RWPE1 (cell line): ENCODE results near the gene ACAD11.

Experiments used
- CTCF ChIA-PET: fragments of 350-600 bp; sonication (Branson Sonifier 250); formaldehyde crosslinking; extraction: SDS; loops from one replicate; lab custom pipeline; 2021; lab: Yijun Ruan, JAX
- POLR2A ChIA-PET: fragments of 400-600 bp; formaldehyde crosslinking; extraction: SDS; loops from one replicate; lab custom pipeline; 2020; ENCODE audit warnings: antibody characterized with exemption; ENCODE audit not compliant: low non-redundant PET; lab: Yijun Ruan, JAX
- DNase-seq: peaks from one replicate; pipeline ENCODE4 v3.0.0; 2012; ENCODE audit warnings: low spot score
- H3K27ac ChIP-seq: fragments of 450-650 bp; 2 replicates; pipeline ENCODE4 v1.5.1; 2017
- CTCF ChIP-seq: fragments of 450-650 bp; conservative IDR thresholded peaks from 2 replicates; pipeline ENCODE4 v1.5.1; 2017; ENCODE audit warnings: low read depth, mild to moderate bottlenecking

ACAD11 gene

GRCh38 chr3:132598181-132598580, 61.4 kb downstream of the ACAD11 start:
- no peak for DNase-seq
- CTCF ChIA-PET = no interaction called here
- H3K27ac ChIP-seq = no peak overlapping the region
- POLR2A ChIA-PET = no interaction called here
- TF ChIP-seq CTCF = no peak

- POLR2A ChIA-PET = no interaction called here
- no peak overlapping the region for H3K27ac ChIP-seq
- CTCF ChIA-PET = interaction anchor here (0.7 kb wide), 2 partner anchors 18 to 48 kb away, joined by 3 read pairs; no protein-coding TSS in a partner anchor
- no peak for TF ChIP-seq CTCF
- DNase-seq = no peak
Measured at GRCh38 chr3:132597660-132598059, 61.9 kb downstream of the ACAD11 start.

- no peak within 1 kb of the TSS for H3K27ac ChIP-seq
- TF ChIP-seq CTCF = no peak
- POLR2A ChIA-PET = no interaction called here
- CTCF ChIA-PET = interaction anchor here (0.7 kb wide), 3 partner anchors 17 to 49 kb away, joined by 3 to 4 read pairs (median 3); no protein-coding TSS in a partner anchor
- no peak for DNase-seq
Measured at GRCh38 chr3:132596816-132597433, 62.7 kb downstream of the ACAD11 start, which contains the start of gene ACKR4. Gene ACKR4 (plus strand): TSS chr3:132597270. CDS start chr3:132600398, 3,128 bp downstream.

GRCh38 chr3:132596326-132596725, 63.3 kb downstream of the ACAD11 start:
- ChIA-PET CTCF (no interaction called here), POLR2A (no interaction called here)
- no peak for TF ChIP-seq CTCF
- no peak for DNase-seq
- no peak overlapping the region for H3K27ac ChIP-seq

DNA sequence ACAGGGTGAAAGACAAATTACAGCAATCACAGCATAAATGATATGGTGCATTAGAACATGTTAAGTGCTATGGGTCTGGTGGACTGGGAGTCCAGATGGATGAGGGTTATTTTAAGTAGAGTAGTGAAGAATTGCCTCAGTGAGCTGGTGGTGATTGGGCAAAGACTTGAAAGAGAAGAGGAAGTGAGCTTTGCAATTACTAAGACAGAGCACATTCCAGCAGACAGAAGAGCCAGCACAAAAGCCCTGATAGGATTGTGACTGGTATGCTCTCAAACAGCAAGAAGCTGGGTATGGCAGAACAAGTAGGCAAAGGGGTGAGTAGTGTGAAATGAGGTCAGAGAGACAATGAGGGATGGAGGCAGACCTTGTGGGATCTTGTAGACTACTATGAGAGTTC, 64.6 kb downstream of the ACAD11 start:
- CTCF ChIA-PET = no interaction called here
- POLR2A ChIA-PET = no interaction called here
- no peak for DNase-seq
- H3K27ac ChIP-seq = no peak overlapping the region
- no peak for TF ChIP-seq CTCF

GRCh38 chr3:132594498-132594897, 65.1 kb downstream of the ACAD11 start:
- POLR2A ChIA-PET = no interaction called here
- H3K27ac ChIP-seq = no peak overlapping the region

More at GRCh38 chr3:132594498-132594897, 65.1 kb downstream of the ACAD11 start:
- CTCF ChIA-PET = interaction anchor here (0.8 kb wide), 1 partner anchor 73 kb away, joined by 3 read pairs; no protein-coding TSS in a partner anchor
- DNase-seq = no peak
- TF ChIP-seq CTCF = no peak
